Measurements from ENCODE around the gene RPS21. TPM values are rescaled to one million over a fixed set of nuclear protein-coding genes. Genes with fewer than 3 reads are reported as not detected.

The RPS21 gene
- total RNA-seq (2021; fragmentation: NEBNext Ultra II Directional; extraction: Animal tissue kit (Norgen Biotek cat#: 25700)) = 1,000 to 10,000 TPM; 1,061 to 1,388 (median 1,229) TPM
- long read RNA-seq, transcript RPS21-201 (6 exons, 344 nt) = major isoform, 511 of 731 reads
- long read RNA-seq, transcript RPS21-205 (5 exons, 429 nt) = minor isoform, 17 of 731 reads
- long read RNA-seq, partial matches to known transcripts = 174 of 731 reads
- long read RNA-seq, other reads (novel, unspliced or antisense) = 25 of 731 reads

DNA sequence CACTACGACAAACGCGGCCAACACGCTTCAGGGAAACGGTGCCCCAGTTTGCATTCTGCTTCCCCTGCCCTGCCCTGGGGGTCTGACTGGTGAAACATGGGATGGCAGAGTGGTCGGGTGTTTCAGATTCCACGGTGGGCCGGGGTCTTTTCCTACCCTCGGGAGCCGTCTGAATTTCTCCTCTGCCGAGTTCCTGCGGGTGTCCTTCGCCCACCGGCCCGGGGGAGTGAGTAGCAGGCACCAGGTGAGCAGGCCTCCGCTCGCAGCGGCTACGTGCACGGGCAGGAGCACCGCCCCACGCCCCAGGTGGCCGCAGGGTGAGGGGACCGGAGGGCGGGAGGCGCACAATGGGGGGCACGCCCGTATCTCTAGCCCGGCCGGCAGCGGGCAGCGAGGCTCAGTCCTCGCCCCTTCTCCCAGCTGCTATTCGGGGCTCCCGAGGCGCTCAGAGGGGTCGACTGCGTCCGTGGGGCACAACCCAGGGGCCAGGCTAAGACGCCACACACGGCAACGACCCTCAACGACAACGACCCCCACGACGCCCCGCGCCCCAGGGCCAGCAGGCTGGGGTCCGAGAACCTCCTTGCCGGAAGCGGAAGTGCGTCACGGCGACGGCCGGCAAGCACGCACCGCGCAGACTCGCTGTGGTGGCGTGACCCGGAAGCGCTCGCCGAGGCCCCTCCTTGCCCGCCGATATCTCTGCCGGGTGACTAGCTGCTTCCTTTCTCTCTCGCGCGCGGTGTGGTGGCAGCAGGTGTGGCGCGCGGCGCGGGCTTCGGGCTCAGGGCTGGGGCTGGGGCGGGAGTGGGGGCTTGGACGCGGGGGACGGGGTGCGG is at the start of gene RPS21:
Gene RPS21, plus strand, starts transcription at position 721 of the 836 bp plus-strand sequence. CDS start 236 bp downstream, outside the sequence.
- H3K4me3 Mint-ChIP-seq = peak within 1 kb of the TSS; percentile 93
- peaks cover 38% of the 10 kb centered on the region for H3K36me3 Mint-ChIP-seq (ENCODE audit: low read depth)

GRCh38 chr20:62337558-62338293 is 49.2 kb upstream of the RPS21 start:
- H3K36me3 Mint-ChIP-seq (ENCODE audit: low read depth) = 0 out of 2 replicates have a peak, but pooled peaks cover 5% of the 10 kb centered on the region
- no peaks in the 10 kb centered on the region for H3K4me1 Mint-ChIP-seq (ENCODE audit: low read depth)

More for the DNA sequence above, at the start of gene RPS21:
- peak within 1 kb of the TSS; percentile 79 for H3K27ac Mint-ChIP-seq
- TF ChIP-seq, protein P1, sequence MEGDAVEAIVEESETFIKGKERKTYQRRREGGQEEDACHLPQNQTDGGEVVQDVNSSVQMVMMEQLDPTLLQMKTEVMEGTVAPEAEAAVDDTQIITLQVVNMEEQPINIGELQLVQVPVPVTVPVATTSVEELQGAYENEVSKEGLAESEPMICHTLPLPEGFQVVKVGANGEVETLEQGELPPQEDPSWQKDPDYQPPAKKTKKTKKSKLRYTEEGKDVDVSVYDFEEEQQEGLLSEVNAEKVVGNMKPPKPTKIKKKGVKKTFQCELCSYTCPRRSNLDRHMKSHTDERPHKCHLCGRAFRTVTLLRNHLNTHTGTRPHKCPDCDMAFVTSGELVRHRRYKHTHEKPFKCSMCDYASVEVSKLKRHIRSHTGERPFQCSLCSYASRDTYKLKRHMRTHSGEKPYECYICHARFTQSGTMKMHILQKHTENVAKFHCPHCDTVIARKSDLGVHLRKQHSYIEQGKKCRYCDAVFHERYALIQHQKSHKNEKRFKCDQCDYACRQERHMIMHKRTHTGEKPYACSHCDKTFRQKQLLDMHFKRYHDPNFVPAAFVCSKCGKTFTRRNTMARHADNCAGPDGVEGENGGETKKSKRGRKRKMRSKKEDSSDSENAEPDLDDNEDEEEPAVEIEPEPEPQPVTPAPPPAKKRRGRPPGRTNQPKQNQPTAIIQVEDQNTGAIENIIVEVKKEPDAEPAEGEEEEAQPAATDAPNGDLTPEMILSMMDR (IDR thresholded peaks at IDR 0.05) = no peak
- peak; percentile 81 for DNase-seq
- H3K4me1 Mint-ChIP-seq (ENCODE audit: low read depth) = peaks cover 32% of the 10 kb centered on the region
- peaks cover 4% of the 10 kb centered on the region for H3K27me3 Mint-ChIP-seq (ENCODE audit: insufficient read depth)
- peaks cover 5% of the 10 kb centered on the region for H3K9me3 Mint-ChIP-seq

GRCh38 chr20:62338294-62338620 is 48.6 kb upstream of the RPS21 start:
- no peaks in the 10 kb centered on the region for H3K4me1 Mint-ChIP-seq (ENCODE audit: low read depth)
- no peak for DNase-seq
- TF ChIP-seq, protein P1 (IDR thresholded peaks at IDR 0.05) = no peak

More at GRCh38 chr20:62337558-62338293, 49.2 kb upstream of the RPS21 start:
- H3K4me3 Mint-ChIP-seq = no peak overlapping the region
- peaks cover 8% of the 10 kb centered on the region for H3K27me3 Mint-ChIP-seq (ENCODE audit: insufficient read depth)
- TF ChIP-seq, protein P1 (IDR thresholded peaks at IDR 0.05) = no peak
- no peak for DNase-seq
- H3K27ac Mint-ChIP-seq = no peak overlapping the region
- H3K9me3 Mint-ChIP-seq = no peaks in the 10 kb centered on the region

GRCh38 chr20:62339647-62340062 is 47.2 kb upstream of the RPS21 start:
- TF ChIP-seq, protein P1 (IDR thresholded peaks at IDR 0.05) = no peak
- no peaks in the 10 kb centered on the region for H3K4me1 Mint-ChIP-seq (ENCODE audit: low read depth)
- no peak overlapping the region for H3K4me3 Mint-ChIP-seq
- H3K36me3 Mint-ChIP-seq (ENCODE audit: low read depth) = 0 out of 2 replicates have a peak, but pooled peaks cover 5% of the 10 kb centered on the region
- H3K9me3 Mint-ChIP-seq = no peaks in the 10 kb centered on the region
- H3K27ac Mint-ChIP-seq = no peak overlapping the region
- no peak for DNase-seq
- H3K27me3 Mint-ChIP-seq (ENCODE audit: insufficient read depth) = peaks cover 14% of the 10 kb centered on the region

More at GRCh38 chr20:62338294-62338620, 48.6 kb upstream of the RPS21 start:
- Mint-ChIP-seq H3K27me3 (ENCODE audit: insufficient read depth) (peaks cover 14% of the 10 kb centered on the region), H3K36me3 (ENCODE audit: low read depth) (0 out of 2 replicates have a peak, but pooled peaks cover 5% of the 10 kb centered on the region), H3K27ac (no peak overlapping the region), H3K9me3 (no peaks in the 10 kb centered on the region), H3K4me3 (no peak overlapping the region)

- no peak for DNase-seq
- no peak overlapping the region for H3K27ac Mint-ChIP-seq
- H3K27me3 Mint-ChIP-seq (ENCODE audit: insufficient read depth) = peaks cover 12% of the 10 kb centered on the region
- H3K4me1 Mint-ChIP-seq (ENCODE audit: low read depth) = no peaks in the 10 kb centered on the region
- no peak overlapping the region for H3K4me3 Mint-ChIP-seq
- 0 out of 2 replicates have a peak, but pooled peaks cover 6% of the 10 kb centered on the region for H3K36me3 Mint-ChIP-seq (ENCODE audit: low read depth)
- H3K9me3 Mint-ChIP-seq = 0 out of 2 replicates have a peak, but pooled peaks cover under 1% of the 10 kb centered on the region
- TF ChIP-seq, protein P1 (IDR thresholded peaks at IDR 0.05) = no peak
Measured at GRCh38 chr20:62342910-62343309, 44.0 kb upstream of the RPS21 start.
